Measurements from ENCODE around the gene KCNK10.

- TF ChIP-seq, protein P1, sequence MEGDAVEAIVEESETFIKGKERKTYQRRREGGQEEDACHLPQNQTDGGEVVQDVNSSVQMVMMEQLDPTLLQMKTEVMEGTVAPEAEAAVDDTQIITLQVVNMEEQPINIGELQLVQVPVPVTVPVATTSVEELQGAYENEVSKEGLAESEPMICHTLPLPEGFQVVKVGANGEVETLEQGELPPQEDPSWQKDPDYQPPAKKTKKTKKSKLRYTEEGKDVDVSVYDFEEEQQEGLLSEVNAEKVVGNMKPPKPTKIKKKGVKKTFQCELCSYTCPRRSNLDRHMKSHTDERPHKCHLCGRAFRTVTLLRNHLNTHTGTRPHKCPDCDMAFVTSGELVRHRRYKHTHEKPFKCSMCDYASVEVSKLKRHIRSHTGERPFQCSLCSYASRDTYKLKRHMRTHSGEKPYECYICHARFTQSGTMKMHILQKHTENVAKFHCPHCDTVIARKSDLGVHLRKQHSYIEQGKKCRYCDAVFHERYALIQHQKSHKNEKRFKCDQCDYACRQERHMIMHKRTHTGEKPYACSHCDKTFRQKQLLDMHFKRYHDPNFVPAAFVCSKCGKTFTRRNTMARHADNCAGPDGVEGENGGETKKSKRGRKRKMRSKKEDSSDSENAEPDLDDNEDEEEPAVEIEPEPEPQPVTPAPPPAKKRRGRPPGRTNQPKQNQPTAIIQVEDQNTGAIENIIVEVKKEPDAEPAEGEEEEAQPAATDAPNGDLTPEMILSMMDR (IDR thresholded peaks at IDR 0.05) = no peak
- no peak for TF ChIP-seq POLR2A (IDR thresholded peaks at IDR 0.05)
Measured at GRCh38 chr14:88311780-88312179, 11.3 kb downstream of the KCNK10 start.
